WTC11 (cell line): ENCODE measurements around the gene OVOL2.

Source experiments
- CREM ChIP-seq: sonication (generic); formaldehyde crosslinking; IDR thresholded peaks from 2 replicates; pipeline ENCODE4 v1.8.1; 2022; ENCODE audit warnings: mild to moderate bottlenecking, missing genetic modification reagents, moderate library complexity
- ETV6 ChIP-seq: sonication (generic); formaldehyde crosslinking; IDR thresholded peaks from 2 replicates; pipeline ENCODE4 v1.8.1; 2022; ENCODE audit warnings: mild to moderate bottlenecking, missing genetic modification reagents
- FOXJ3 ChIP-seq: sonication (generic); formaldehyde crosslinking; IDR thresholded peaks from 2 replicates; pipeline ENCODE4 v1.9.0; 2021; ENCODE audit warnings: missing genetic modification reagents, mild to moderate bottlenecking, borderline replicate concordance
- JUN ChIP-seq: sonication (generic); formaldehyde crosslinking; IDR thresholded peaks from 2 replicates; pipeline ENCODE4 v1.8.0; 2023; ENCODE audit warnings: mild to moderate bottlenecking, missing genetic modification reagents
- NFYB ChIP-seq: sonication (generic); formaldehyde crosslinking; conservative IDR thresholded peaks from 2 replicates; pipeline ENCODE4 v1.8.0; 2022; ENCODE audit warnings: low read depth, missing genetic modification reagents
- RELA ChIP-seq: sonication (generic); formaldehyde crosslinking; IDR thresholded peaks from 2 replicates; pipeline ENCODE4 v1.8.1; 2022; ENCODE audit warnings: missing genetic modification reagents, mild to moderate bottlenecking, borderline replicate concordance
- ZBTB21 ChIP-seq: sonication (generic); formaldehyde crosslinking; IDR thresholded peaks from 2 replicates; pipeline ENCODE4 v1.8.1; 2023; ENCODE audit warnings: mild to moderate bottlenecking, missing genetic modification reagents, borderline replicate concordance
- TF ChIP-seq, protein P1 (sequence below): fragments of 200-600 bp; IDR thresholded peaks from 2 replicates; pipeline ENCODE4 v1.8.0; 2022; ENCODE audit warnings: antibody characterized with exemption
- TF ChIP-seq, protein P2 (sequence below): sonication (generic); formaldehyde crosslinking; IDR thresholded peaks from 2 replicates; pipeline ENCODE4 v1.8.1; 2022; ENCODE audit warnings: mild to moderate bottlenecking, missing genetic modification reagents, moderate library complexity, borderline replicate concordance
- TF ChIP-seq, protein P3 (sequence below): fragments of 250-450 bp; sonication (Bioruptor Pico); IDR thresholded peaks from 2 replicates; pipeline ENCODE4 v2.1.2; 2022; ENCODE audit warnings: mild to moderate bottlenecking, moderate library complexity
- TF ChIP-seq, protein P4 (sequence below): sonication (generic); formaldehyde crosslinking; IDR thresholded peaks from 2 replicates; pipeline ENCODE4 v1.8.1; 2023; ENCODE audit warnings: mild to moderate bottlenecking, missing genetic modification reagents, moderate library complexity

DNA sequence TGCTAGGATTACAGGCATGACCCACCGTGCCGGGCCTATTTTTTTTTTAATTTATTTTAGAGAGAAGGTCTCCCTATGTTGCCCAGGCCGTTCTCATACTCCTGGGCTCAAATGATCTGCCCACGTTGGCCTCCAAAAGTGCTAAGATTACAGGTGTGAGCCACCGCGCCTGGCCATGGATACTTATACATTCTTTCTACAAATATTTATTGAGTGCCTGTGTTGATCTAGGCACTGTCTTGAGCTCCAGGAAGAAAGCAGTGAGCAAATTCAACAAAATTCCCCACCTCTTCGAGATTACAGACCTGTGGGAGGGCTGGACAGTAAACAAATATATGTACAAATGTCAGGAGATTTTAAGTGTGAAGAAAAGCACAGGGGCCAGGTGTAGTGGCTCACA, 51.0 kb downstream of the OVOL2 start:
- TF ChIP-seq, protein P1, sequence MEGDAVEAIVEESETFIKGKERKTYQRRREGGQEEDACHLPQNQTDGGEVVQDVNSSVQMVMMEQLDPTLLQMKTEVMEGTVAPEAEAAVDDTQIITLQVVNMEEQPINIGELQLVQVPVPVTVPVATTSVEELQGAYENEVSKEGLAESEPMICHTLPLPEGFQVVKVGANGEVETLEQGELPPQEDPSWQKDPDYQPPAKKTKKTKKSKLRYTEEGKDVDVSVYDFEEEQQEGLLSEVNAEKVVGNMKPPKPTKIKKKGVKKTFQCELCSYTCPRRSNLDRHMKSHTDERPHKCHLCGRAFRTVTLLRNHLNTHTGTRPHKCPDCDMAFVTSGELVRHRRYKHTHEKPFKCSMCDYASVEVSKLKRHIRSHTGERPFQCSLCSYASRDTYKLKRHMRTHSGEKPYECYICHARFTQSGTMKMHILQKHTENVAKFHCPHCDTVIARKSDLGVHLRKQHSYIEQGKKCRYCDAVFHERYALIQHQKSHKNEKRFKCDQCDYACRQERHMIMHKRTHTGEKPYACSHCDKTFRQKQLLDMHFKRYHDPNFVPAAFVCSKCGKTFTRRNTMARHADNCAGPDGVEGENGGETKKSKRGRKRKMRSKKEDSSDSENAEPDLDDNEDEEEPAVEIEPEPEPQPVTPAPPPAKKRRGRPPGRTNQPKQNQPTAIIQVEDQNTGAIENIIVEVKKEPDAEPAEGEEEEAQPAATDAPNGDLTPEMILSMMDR = no peak
- TF ChIP-seq ZBTB21 (CRISPR knock-in tag) (no peak), CREM (CRISPR knock-in tag) (no peak), ETV6 (no peak), NFYB (CRISPR knock-in tag) (no peak), RELA (no peak), FOXJ3 (no peak), JUN (no peak)
- TF ChIP-seq, protein P2, sequence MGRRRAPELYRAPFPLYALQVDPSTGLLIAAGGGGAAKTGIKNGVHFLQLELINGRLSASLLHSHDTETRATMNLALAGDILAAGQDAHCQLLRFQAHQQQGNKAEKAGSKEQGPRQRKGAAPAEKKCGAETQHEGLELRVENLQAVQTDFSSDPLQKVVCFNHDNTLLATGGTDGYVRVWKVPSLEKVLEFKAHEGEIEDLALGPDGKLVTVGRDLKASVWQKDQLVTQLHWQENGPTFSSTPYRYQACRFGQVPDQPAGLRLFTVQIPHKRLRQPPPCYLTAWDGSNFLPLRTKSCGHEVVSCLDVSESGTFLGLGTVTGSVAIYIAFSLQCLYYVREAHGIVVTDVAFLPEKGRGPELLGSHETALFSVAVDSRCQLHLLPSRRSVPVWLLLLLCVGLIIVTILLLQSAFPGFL (CRISPR knock-in tag) = no peak
- TF ChIP-seq, protein P3, sequence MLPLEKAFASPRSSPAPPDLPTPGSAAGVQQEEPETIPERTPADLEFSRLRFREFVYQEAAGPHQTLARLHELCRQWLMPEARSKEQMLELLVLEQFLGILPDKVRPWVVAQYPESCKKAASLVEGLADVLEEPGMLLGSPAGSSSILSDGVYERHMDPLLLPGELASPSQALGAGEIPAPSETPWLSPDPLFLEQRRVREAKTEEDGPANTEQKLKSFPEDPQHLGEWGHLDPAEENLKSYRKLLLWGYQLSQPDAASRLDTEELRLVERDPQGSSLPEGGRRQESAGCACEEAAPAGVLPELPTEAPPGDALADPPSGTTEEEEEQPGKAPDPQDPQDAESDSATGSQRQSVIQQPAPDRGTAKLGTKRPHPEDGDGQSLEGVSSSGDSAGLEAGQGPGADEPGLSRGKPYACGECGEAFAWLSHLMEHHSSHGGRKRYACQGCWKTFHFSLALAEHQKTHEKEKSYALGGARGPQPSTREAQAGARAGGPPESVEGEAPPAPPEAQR (CRISPR knock-in tag) = no peak
- TF ChIP-seq, protein P4, sequence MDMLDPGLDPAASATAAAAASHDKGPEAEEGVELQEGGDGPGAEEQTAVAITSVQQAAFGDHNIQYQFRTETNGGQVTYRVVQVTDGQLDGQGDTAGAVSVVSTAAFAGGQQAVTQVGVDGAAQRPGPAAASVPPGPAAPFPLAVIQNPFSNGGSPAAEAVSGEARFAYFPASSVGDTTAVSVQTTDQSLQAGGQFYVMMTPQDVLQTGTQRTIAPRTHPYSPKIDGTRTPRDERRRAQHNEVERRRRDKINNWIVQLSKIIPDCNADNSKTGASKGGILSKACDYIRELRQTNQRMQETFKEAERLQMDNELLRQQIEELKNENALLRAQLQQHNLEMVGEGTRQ (CRISPR knock-in tag) = no peak
